HEK293T (cell line): ENCODE measurements around the gene CEACAM18.
"Not testable (repeated sequence)": the region's sequence is repeated elsewhere in the genome, so short reads cannot be mapped to it uniquely, and the experiment has no call there.

ENCODE experiments used
- CTCF ChIA-PET: fragments of 350-600 bp; formaldehyde crosslinking; extraction: SDS; loops from one replicate; lab custom pipeline; 2021; ENCODE audit warnings: antibody characterized with exemption, inconsistent platforms; lab: Yijun Ruan, JAX
- POLR2A ChIA-PET: fragments of 350-600 bp; formaldehyde crosslinking; extraction: SDS; loops from one replicate; lab custom pipeline; 2020; ENCODE audit warnings: antibody characterized with exemption, inconsistent platforms; lab: Yijun Ruan, JAX
- DNase-seq: peaks from one replicate; pipeline ENCODE4 v3.0.0; 2012; ENCODE audit warnings: mixed read lengths; ENCODE audit errors: extremely low spot score
- ARNT ChIP-seq: fragments of 450-650 bp; IDR thresholded peaks from 2 replicates; pipeline ENCODE4 v1.6.1; 2017; ENCODE audit warnings: mild to moderate bottlenecking
- BHLHE40 ChIP-seq: fragments of 450-650 bp; IDR thresholded peaks from 2 replicates; pipeline ENCODE4 v1.6.1; 2016; ENCODE audit warnings: mild to moderate bottlenecking, moderate library complexity, borderline replicate concordance
- CTBP1 ChIP-seq: fragments of 450-650 bp; IDR thresholded peaks from 2 replicates; pipeline ENCODE4 v1.6.1; 2016; ENCODE audit warnings: borderline replicate concordance
- ELF4 ChIP-seq: fragments of 450-650 bp; IDR thresholded peaks from 2 replicates; pipeline ENCODE4 v1.6.1; 2017; ENCODE audit warnings: antibody characterized with exemption
- FOXA1 ChIP-seq: fragments of 450-650 bp; IDR thresholded peaks from 2 replicates; pipeline ENCODE4 v1.6.1; 2016; ENCODE audit warnings: mild to moderate bottlenecking
- FOXK2 ChIP-seq: fragments of 450-650 bp; IDR thresholded peaks from 2 replicates; pipeline ENCODE4 v1.6.1; 2016; ENCODE audit warnings: mild to moderate bottlenecking
- FOXM1 ChIP-seq: fragments of 450-650 bp; IDR thresholded peaks from 2 replicates; pipeline ENCODE4 v1.6.1; 2017; ENCODE audit warnings: mild to moderate bottlenecking, borderline replicate concordance
- HDGF ChIP-seq: fragments of 450-650 bp; IDR thresholded peaks from 2 replicates; pipeline ENCODE4 v1.6.1; 2017; ENCODE audit warnings: antibody characterized with exemption, borderline replicate concordance
- L3MBTL2 ChIP-seq: fragments of 450-650 bp; conservative IDR thresholded peaks from 2 replicates; pipeline ENCODE4 v1.6.1; 2016; ENCODE audit warnings: mild to moderate bottlenecking
- LEF1 ChIP-seq: fragments of 450-650 bp; IDR thresholded peaks from 2 replicates; pipeline ENCODE4 v1.6.1; 2017; ENCODE audit warnings: mild to moderate bottlenecking, borderline replicate concordance
- NFRKB ChIP-seq: fragments of 450-650 bp; IDR thresholded peaks from 2 replicates; pipeline ENCODE4 v1.6.1; 2016; ENCODE audit warnings: mild to moderate bottlenecking, moderate library complexity
- SP1 ChIP-seq: fragments of 450-650 bp; IDR thresholded peaks from 2 replicates; pipeline ENCODE4 v1.6.1; 2017
- SUZ12 ChIP-seq: fragments of 450-650 bp; IDR thresholded peaks from 2 replicates; pipeline ENCODE4 v1.6.1; 2016; ENCODE audit warnings: mild to moderate bottlenecking
- TARDBP ChIP-seq: fragments of 450-650 bp; IDR thresholded peaks from 2 replicates; pipeline ENCODE4 v1.6.1; 2016
- ZNF384 ChIP-seq: fragments of 450-650 bp; IDR thresholded peaks from 2 replicates; pipeline ENCODE4 v1.6.1; 2016
- TF ChIP-seq, protein P1 (sequence below): fragments of 450-650 bp; IDR thresholded peaks from 2 replicates; pipeline ENCODE4 v1.6.1; 2016

Gene CEACAM18

DNA sequence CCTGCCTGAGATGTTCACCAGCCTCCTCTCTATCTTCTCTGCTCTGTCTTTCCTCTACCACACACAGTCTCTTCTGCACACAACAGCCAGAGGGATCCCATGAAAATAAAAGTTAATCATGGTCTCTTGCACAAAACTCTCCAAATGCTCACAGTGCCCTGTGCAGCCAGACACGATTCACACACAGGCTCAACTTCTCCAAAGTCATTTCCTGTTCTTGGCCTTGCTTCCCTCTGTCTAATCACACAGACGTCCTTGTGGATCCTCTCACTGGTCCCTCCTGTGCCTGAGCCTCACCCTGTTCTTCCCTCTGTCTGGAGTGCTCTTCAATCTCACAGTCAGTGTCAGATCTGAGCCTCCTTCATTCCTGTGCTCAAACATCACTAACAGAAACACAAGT is 15.4 kb downstream of the CEACAM18 start:
- no peak for DNase-seq
- ChIA-PET CTCF (no interaction called here), POLR2A (no interaction called here)
- TF ChIP-seq SUZ12 (no peak), ELF4 (no peak), ZNF384 (no peak), FOXA1 (no peak), FOXK2 (no peak), CTBP1 (no peak), FOXM1 (no peak), LEF1 (no peak), ARNT (no peak), SP1 (no peak), NFRKB (no peak), BHLHE40 (no peak), TARDBP (no peak), HDGF (no peak), L3MBTL2 (no peak)
- TF ChIP-seq, protein P1, sequence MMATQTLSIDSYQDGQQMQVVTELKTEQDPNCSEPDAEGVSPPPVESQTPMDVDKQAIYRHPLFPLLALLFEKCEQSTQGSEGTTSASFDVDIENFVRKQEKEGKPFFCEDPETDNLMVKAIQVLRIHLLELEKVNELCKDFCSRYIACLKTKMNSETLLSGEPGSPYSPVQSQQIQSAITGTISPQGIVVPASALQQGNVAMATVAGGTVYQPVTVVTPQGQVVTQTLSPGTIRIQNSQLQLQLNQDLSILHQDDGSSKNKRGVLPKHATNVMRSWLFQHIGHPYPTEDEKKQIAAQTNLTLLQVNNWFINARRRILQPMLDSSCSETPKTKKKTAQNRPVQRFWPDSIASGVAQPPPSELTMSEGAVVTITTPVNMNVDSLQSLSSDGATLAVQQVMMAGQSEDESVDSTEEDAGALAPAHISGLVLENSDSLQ = no peak

DNA sequence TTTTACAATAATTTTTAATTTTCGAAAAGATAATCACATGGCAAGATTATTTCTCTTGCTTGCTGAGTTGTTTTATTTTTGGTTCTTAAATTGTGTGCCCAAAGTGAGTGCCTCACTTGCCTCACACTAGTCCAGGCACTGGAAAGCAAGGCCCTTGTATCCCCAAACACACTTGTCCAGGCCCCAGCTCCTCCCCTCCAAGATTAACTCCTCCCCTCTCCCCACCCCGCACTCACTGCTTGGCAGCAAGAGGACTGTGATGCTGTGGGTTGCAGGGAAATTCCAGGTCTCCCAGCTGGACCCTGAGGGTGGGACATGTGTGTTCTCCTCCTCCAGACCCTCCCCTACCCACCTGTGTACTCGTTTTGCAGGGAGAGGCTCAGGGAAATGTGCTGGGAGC is 19.3 kb downstream of the CEACAM18 start:
- DNase-seq = no peak
- ChIA-PET CTCF (no interaction called here), POLR2A (no interaction called here)
- TF ChIP-seq SP1 = no peak
- no peak for TF ChIP-seq BHLHE40
- no peak for TF ChIP-seq ELF4
- no peak for TF ChIP-seq FOXA1
- TF ChIP-seq LEF1 = no peak
- no peak for TF ChIP-seq CTBP1
- TF ChIP-seq ARNT = no peak
- no peak for TF ChIP-seq ZNF384
- no peak for TF ChIP-seq L3MBTL2
- no peak for TF ChIP-seq FOXK2
- TF ChIP-seq SUZ12 = no peak
- no peak for TF ChIP-seq NFRKB
- no peak for TF ChIP-seq FOXM1
- TF ChIP-seq, protein P1 = no peak
- TF ChIP-seq TARDBP = no peak
- no peak for TF ChIP-seq HDGF

DNA sequence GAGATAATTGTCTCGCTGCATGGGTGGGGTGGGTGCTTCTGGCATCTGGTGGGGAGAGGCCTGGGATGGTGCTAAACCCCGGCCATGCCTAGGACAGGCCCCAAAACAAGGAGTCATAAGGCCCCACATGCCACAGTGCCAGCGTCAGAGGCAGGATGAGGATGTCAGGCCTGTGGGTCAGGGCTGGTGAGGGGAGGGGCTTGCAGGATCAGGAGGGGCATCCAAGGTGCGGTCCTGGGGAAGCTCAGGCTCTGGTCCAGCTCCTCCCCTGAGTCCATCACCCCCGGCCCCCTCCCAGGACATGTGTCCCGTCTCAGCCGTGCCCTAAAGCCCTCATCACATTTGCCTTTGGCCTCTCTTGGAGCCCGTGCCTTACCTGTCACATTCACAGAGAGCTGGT is 22.6 kb downstream of the CEACAM18 start:
- DNase-seq, CTCF ChIA-PET, POLR2A ChIA-PET: not testable (repeated sequence)

DNA sequence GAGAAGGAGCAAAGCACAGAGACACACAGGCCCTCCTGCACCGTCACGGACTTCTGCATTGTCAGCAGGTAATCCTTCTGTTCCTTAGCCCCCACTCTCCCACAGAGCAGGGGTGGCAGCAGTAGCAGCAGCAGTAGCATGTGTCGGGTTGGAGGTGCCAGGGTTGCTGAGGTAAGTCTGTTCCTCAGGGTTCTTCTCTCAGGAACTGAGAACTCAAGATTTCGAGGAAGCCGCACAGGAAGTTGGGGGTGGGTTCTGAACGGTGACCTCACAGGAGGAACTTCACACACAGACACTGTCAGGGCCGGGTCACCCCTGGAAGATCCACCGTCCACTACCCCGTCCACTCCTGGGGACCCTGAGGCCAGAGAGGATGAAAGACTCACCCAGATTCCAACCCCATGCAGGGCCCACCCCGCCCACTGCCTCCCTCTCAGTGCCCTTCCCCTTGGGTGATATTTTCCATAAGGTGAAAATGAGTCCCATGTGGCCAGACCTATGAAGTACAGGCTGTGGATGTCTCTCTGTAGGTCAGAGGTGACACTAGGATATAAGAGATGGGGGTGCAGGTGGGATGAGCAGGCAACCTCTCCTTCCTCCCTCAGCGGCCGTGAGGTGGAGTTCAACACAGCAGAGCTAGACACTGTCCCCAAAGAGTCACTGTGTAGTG is 23.4 kb downstream of the CEACAM18 start, which contains the start of gene SIGLEC12:
SIGLEC12 (minus strand) TSS at position 207 of the 670 bp plus-strand sequence; CDS start at position 140, 67 bp downstream.
- POLR2A ChIA-PET = no interaction called here
- DNase-seq = no peak
- CTCF ChIA-PET = no interaction called here
- TF ChIP-seq SP1 (no peak), CTBP1 (no peak), FOXA1 (no peak), LEF1 (no peak), ARNT (no peak), L3MBTL2 (no peak), ZNF384 (no peak), FOXM1 (no peak), ELF4 (no peak), FOXK2 (no peak), BHLHE40 (no peak), SUZ12 (no peak), TARDBP (no peak), NFRKB (no peak), HDGF (no peak)
- TF ChIP-seq, protein P1 = no peak

GRCh38 chr19:51503286-51503817 is 25.0 kb downstream of the CEACAM18 start:
- no peak for DNase-seq
- ChIA-PET POLR2A (no interaction called here), CTCF (interaction anchor here (0.6 to 1.3 kb wide), 2 partner anchors 12 kb away, joined by 3 read pairs; no protein-coding TSS in a partner anchor)
- no peak for TF ChIP-seq HDGF
- no peak for TF ChIP-seq SP1
- no peak for TF ChIP-seq ELF4
- no peak for TF ChIP-seq NFRKB
- TF ChIP-seq TARDBP = no peak
- no peak for TF ChIP-seq BHLHE40
- TF ChIP-seq L3MBTL2 = no peak
- no peak for TF ChIP-seq CTBP1
- TF ChIP-seq, protein P1 = no peak
- no peak for TF ChIP-seq ARNT
- TF ChIP-seq SUZ12 = no peak
- TF ChIP-seq LEF1 = no peak
- TF ChIP-seq FOXA1 = no peak
